Effector CD8-positive, alpha-beta T cell (primary cell): ENCODE results near the gene NFIA.

Source experiments
- DNase-seq: peaks from one replicate; lab custom pipeline; 2025; lab: John Stamatoyannopoulos, UW

NFIA gene

DNA sequence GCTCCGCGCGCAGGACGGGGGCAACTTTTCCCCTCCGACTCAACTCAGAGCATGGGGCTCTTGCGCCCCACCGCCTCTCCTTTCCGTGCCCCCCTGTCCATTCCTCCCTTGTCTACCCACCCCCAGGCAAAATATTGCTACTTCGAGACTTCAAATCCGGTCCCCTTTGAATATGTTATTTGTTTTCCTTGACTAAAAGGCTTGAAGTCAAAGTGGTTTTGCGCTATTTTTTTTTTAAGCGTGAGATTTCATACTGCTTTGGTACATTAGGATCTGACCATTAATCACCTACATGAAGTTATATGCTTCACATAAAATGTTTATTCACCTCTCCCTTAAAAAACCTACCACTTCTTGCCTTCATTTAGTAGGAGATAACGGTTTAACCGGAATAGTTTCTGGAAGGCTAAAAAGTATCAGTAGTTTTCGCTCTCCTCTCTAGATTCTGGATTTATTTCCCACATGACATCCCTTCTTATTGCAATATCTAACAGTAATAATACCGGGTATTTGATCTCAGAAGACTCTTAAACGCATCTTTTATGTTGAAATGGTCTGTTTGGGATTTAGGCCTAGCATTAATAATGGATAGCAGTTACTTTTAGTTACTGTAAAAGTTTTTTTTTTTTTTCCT lies 1.6 kb downstream of the NFIA start:
- no peak for DNase-seq

- DNase-seq, result no peak
Observed at GRCh38 chr1:61084491-61085031, 2.2 kb downstream of the NFIA start.

DNA sequence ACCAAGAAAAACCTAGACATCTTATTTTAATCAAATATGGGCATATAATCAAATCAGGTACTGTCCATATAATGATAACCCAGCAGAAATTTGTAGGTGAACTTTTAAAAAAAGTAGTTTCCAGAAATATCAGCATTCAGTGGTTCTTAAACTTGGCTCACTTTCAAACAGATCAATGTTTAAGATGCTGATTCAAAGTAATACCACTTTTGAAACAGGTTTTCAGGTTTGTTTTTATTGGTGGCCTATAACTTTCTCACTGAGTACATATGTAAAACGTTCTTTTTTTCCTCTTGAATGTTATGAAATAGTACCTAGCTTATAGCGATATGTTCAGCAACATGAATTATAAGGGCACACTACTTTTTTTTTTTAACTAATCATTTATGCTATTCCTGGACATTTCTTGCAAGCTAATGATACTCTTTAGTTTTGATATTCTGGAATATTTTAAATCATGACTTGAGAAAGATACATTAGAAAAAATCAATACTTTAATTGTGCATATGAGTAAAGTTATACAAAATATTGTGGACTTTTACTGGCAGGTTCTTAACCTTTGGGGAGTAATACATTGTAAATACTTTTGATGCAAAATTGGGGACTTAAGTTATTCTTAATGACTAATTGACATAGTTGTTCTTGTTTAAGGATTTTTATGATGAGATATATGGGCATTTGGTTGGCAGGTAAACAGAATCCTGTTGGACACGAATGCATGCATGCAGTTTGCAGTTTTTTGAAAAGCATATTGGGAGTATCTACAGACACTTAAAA lies 3.0 kb downstream of the NFIA start:
- DNase-seq, result no peak

GRCh38 chr1:61085983-61086644 lies 3.8 kb downstream of the NFIA start:
- no peak for DNase-seq

DNA sequence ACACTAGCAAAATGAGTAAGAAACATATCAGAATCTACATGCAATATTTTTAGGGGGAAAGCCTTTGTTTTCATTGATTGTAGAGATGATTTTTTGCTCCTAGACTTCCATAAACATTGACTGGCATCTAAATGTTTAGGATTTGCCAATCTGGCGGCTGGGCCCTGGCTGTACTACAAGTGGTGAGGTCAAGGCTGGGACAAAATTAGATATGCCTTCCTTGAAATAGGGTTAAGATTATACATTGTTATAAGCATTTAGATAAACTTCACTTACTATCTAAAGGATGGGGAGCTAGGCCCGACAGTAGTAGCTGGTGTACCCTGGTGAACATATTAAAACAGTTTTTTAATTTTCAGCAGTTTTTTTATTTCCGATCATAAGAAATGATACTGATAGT lies 5.2 kb downstream of the NFIA start:
- no peak for DNase-seq

DNA sequence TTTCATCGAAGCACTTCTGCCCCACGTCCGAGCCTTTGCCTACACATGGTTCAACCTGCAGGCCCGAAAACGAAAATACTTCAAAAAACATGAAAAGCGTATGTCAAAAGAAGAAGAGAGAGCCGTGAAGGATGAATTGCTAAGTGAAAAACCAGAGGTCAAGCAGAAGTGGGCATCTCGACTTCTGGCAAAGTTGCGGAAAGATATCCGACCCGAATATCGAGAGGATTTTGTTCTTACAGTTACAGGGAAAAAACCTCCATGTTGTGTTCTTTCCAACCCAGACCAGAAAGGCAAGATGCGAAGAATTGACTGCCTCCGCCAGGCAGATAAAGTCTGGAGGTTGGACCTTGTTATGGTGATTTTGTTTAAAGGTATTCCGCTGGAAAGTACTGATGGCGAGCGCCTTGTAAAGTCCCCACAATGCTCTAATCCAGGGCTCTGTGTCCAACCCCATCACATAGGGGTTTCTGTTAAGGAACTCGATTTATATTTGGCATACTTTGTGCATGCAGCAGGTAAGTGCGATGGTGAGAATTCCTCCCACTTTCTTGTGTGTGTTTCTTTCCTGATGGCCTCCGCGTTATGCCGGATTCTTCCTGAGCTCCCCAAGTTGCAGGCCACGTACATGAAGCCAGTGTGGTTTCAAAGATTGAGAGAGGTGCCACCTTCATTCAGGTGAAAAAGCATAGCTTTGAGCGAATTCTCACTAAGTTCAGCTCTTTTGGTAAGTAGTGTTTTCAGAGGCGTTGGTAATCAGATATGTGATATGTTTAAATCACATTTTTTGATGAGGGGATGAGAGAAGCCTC lies 6.0 kb downstream of the NFIA start:
- no peak for DNase-seq

DNA sequence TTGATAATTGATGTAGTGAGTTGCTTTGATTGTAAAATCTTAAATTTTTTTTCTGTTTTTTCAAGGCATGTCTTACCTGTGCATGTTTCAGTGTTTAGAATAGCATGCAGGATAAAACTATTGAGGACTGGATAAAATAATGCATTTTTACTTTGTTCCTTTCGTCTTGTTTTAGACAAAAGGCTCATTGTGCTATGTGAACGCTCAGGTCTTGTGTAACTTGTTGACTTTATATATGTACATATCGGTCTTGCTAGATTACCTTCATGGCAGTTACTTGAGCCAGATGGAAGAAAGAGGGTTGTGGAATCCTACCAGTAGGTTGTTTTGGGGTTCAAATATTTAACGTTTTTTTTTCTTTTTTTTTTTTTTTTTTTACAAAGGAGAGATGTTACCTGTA lies 7.0 kb downstream of the NFIA start:
- no peak for DNase-seq

DNA sequence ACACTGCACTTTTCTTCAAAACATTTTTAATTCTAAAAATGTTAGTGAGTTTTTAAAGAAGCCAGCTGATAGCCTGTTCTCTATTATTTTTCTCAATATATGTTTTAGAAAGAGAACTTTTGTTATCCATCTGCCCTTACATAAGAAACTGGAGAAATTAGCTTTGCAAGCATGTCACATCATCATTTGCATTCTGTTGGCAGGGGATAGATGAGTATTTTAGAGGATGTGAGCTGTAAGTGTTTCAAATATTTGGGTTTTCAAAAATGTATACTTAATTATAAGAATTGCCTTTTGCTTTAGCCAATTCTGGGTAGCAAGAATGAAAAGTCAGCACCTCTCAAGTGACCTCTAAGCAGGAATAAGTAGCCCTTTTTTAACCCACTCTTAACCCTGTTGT lies 7.4 kb downstream of the NFIA start:
- no peak for DNase-seq

- no peak for DNase-seq
Observed at GRCh38 chr1:61090546-61091202, 8.3 kb downstream of the NFIA start.

- no peak for DNase-seq
Observed at GRCh38 chr1:61091455-61091854, 9.1 kb downstream of the NFIA start.

DNA sequence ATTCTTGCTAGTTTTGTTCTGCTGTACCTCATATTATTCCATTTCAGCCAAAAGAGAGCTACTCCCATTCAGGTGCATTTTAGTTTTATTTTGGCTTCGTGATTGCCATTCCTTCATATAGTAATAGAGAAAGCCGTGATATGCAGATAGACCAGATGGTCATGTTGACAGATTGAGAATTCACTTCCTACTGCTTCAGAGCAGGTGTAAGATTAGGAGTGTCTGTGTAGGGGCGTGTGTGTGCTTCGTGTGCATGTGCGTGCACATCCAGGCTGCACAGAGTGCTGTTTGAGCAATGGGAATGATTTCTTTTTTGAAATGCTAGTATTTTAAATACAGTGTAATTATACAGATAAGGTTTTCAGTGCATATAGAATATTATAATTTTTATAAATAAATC lies 10.3 kb downstream of the NFIA start:
- no peak for DNase-seq

- no peak for DNase-seq
Observed at GRCh38 chr1:61093525-61094137, 11.3 kb downstream of the NFIA start.

- DNase-seq, result no peak
Observed at GRCh38 chr1:61094677-61095469, 12.5 kb downstream of the NFIA start.

- no peak for DNase-seq
Observed at GRCh38 chr1:61095470-61095812, 13.1 kb downstream of the NFIA start.

- no peak for DNase-seq
Observed at GRCh38 chr1:61097317-61097716, 15.0 kb downstream of the NFIA start.

- no peak for DNase-seq
Observed at GRCh38 chr1:61097722-61098121, 15.4 kb downstream of the NFIA start.

DNA sequence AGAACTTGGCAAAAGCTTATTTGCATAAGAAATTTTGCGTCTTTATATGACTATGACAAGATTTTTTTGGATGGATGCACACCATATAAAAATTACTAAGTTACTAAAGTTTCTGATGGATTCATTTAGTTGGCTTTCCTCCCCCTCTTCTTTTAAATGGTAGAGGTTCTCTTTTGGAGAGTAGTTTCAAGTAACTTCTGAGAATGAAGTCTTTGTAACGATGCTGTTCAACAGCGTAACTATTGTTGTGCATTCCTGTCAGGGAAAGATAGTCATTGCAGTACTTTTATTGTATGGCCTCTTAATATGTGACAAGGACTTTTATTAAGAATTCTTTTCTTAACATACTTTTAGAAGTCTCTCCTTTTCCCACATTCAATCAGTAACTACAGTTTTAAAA lies 16.0 kb downstream of the NFIA start:
- DNase-seq, result no peak

- DNase-seq, result no peak
Observed at GRCh38 chr1:61098906-61099437, 16.6 kb downstream of the NFIA start.

DNA sequence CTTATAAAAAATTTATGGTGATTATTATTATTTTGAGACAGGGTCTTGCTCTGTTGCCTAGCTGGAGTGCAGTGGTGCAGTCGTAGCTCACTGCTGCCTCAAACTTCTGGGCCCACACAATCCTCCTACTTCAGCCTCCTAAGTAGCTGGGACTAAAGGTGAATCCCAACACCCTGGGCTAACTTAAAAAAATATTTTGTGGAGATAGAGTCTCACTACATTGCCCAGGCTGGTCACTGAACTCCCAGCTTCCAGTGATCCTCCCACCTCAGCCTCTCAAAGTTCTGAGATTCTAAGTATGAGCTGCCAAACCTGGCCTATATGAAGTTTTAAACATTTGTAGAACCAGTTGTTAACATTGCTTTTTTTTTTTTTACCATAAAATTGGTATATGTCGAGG lies 18.2 kb downstream of the NFIA start:
- no peak for DNase-seq

DNA sequence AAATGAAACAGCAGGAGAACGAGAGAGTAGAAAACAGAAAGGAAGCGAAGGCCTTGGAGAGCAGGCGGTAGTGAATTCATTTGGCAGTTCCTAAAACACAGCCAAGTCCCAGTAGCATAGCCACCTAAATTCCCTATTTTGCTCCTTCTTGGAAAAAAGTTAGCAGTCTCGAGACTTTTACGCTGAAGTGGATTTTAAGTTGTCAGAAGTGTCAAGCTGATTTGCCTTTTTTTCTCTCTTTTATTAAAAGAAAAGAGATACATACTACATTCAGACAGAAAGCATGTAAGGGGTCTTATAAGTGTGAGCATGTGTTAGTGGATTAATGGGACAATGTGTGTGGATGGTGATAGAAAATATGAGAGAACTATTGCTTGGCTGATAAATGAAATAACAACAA lies 19.2 kb downstream of the NFIA start:
- no peak for DNase-seq
